ENCODE measurements around the gene TOLLIP.

Gene TOLLIP

DNA sequence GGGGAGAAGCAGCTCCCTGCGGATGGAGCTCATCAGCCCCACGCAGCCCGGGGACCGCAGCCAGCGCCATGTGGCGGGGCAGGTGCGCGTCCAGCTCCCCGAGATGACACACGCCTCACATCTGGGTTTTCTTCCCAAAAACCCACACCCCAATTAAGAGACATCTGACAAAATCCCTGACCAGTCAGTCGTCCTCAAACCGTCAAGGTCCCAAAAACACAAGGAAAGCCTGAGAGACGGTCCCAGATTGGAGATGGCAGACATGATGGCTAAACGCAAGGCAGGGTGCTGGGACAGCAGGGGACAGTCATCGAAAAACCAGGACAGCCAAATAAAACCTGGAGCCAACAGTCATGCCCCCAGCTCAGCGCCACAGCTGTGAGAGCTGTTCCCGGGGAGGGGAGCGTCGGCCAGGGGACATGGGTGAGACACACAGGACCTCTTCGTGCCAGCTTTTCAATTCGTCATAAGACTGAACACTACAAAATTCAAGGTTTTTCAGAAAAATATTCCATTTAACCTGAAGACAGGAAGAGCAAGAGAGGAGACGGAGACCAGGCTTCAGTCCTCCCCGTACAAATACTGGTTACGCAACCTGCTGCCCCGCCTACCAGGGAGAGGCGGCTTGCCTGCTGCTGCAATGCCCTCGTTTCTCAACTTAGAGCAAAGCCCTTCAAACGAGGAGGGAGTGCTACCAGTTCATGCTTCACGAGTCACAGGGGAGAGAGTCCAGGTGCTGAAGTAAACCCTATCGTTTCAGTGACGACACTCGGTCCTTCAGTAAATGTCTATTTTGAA lies 10.5 kb downstream of the TOLLIP start:
- DNase-seq (ENCODE audit: low read depth in 2 of 2): no peak

DNA sequence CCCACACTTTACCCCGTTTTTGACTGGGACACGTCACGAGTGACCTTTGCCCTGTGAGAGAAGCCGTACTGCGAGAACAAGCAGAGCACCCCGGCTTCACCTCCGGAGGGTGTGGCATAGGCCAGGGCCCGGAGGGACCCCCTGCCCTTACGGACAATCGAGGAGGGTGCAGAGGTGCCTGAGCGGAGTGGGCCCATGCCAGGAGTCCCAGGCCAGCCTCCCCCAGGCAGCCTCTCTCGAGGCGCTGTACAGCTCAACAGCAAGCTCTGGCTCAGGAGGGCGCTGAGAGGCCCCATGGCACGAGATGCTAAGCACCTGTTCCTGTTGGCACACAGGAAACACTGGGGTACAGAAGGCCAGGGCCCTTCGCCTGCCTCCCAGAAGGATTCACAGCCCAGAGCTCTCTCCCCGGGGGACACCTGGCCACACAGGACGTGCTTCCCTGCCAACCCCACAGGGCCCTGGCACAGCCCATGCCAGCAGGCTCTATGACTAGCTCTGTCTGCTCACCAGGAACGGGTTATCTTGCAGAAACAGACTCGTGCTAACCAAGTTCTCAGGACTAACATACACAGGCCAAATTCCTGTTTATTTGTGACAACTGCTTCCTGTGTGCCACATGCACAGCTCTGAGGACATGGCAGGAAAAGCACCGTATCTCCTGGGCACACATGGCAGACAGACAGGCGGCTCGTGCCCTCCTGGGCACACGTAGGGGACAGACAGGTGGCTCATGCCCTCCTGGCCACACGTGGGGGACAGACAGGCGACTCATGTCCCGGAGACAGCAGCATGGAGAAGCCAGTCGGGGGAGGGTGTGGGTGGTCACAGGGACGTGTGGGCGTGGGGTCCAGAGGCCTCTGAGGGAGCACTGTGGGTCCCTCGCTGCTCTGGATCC lies 11.6 kb downstream of the TOLLIP start:
- no peak for DNase-seq (ENCODE audit: low read depth in 2 of 2)

DNA sequence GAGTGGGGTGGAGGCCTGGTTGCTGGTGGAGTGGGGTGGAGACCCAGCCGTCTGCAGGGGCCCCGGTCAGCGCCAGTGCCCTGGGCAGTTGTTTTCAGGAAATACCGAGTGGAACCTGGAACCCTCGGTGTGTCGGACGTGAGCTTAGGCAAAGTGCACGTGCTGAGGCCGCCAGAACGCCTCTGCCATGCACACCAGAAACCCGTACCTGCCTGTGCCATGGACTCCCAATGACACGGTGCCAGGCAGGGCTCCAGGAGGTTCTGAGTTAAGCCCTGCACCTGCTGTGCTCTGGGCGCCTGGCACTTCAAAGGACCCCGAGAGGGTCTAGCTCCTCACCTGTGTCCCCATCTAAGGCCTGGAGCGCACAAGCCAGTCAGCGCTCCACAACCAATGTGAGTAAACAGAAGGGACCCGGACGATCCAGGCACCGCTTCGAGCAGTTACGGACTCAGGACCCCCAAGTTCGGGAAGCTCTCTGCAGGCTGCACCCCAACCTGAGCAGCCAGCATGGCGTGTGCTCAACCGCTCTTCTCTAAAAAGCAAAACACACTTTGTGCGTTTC lies 12.3 kb downstream of the TOLLIP start:
- DNase-seq (ENCODE audit: low read depth in 2 of 2): no peak

DNA sequence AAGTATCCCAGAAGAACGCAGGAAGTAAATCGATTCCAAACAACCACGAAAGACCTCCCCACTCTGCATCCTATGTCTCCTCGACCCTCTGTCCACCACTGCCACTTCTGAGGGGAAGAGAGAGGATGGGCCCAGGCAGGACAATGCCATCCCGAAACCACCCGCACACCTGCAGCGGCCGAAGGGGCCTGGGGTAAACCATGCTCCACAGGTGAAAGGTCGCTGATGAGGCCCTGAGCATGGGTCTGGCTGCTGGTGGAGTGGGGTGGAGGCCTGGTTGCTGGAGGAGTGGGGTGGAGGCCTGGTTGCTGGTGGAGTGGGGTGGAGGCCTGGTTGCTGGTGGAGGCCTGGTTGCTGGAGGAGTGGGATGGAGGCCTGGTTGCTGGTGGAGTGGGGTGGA lies 13.1 kb downstream of the TOLLIP start:
- no peak for DNase-seq (ENCODE audit: low read depth in 2 of 2)

DNA sequence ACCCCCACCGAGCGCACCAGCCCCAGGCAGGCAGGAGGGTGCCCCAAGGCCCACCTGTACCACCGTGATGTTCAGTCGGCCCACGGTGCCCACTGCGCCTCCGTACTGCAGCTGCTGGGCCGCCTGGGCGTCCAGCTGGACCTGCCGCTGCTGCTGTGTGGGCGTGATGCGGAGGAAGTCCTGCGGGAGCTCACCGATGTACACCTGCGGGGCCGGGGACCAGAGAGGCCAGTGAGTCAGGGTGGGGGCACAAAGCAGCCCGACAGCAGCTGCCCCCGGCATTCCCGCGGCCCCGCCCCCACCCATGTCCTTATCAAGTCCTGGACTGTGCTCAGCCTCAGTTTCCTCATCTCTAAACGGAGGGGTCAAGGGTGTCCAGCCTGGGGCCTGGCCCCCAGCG lies 13.8 kb downstream of the TOLLIP start:
- no peak for DNase-seq (ENCODE audit: low read depth in 2 of 2)

DNA sequence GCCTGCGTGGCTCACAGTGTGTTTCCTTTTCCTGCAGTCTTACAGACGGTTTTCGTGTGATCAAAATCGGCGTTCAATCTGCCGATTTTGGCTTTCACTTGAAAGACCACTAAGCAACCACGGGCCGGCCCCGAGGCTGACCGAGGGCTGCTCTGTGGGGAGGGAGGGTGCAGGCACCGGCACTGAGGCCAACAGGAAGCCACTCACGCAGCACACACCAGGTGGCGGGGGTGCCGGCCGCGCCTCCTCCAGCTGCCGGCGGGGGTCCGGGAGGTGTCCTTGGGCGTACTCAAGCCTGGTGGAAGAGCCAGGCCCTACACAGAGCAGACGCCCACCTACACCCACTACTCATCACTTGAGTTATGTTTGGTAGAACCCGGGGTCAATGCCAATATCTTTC lies 14.3 kb downstream of the TOLLIP start:
- no peak for DNase-seq (ENCODE audit: low read depth in 2 of 2)

DNA sequence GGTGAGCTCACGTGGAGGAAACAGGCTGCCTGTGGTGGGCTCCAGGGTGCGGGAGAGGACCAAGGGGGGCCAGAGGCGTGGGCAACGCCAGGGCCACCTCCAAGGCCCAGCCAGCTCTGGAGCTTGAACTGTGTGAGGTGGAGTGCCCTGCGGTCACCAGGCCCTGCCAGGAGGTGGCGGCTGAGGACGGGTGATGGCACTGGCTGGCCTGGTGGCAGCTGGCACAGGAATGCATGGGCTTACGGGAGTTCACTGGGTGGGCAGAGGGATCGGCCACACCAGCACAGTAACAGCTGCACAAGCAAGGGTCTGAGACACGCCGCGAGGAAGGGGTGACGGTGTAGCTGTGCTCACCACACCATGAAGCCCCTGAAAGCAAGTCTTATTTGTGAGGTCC lies 15.8 kb downstream of the TOLLIP start:
- DNase-seq (ENCODE audit: low read depth in 2 of 2): no peak

DNA sequence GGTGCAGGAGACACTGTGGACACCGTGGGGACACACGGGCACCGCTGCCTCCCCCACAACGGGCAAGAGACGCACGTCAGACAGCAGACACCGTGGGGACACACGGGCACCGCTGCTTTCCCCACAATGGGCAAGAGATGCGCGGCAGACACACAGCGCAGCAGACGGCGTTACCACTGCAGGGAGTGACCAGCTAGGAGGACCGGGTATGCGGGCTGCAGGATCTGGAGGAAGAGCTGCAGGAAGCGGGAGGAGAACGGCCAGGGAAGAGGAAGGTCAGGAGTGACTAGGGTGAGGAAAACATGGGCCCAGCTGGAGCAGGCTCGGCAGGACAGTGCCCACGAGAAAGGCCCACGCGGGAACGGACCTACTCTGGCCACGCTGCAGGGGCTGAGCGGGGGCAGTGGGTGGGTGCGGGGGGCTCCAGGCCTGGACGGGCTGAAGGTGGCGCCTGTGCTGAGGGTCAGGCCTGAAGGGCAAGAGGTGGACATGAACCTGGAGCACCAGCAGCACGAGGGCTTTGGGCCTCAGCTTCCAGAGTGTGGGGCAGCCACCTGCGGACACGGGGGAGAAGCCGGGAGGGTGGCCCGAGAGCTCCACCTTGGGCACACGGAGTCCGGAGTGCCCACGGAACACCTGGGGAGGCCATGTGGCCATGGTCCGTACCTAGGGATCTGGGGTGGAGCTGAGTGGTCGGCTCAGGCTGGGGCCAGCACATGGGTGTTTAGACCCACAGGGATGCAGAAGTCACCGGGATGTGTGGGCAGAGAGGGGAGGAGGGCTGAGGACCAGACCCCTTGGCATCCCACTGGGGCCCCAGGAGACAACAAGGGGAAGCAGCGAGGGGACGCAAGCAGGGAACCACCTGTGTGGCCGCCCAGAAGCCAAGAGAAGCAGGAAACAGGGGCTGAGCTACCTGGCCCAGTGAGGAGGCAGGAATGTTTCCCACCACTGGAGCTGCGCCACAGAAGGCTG lies 16.5 kb downstream of the TOLLIP start:
- DNase-seq (ENCODE audit: low read depth in 2 of 2): no peak

DNA sequence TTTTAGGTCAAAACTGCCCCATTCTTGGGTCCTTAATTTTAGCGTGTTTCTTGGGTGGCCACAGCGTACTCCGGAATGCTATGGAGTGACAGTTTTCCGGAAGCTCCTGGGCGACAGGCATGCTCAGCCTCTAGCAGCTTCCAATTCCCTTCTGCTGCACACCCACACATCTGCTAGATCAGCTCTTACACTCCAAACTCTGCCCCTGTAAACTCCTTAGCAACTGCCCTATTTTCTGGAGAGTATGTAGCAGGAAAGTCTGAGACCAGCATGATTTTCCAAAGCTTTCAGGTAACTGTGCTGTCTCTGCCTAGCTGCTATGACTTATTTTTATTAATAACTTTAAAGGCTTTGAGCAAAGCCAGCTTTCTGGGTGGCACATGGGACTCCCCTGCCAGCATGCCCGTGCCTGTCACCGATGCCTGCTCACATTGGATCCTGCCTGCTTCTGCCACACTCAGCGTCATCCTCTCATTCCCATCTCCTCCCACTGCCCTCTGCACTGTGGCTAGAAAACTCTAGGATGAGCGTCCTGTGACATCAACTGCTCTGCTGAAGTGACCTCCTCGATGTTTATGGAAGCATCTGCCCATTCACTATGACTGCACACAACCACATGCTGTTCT lies 17.3 kb downstream of the TOLLIP start:
- DNase-seq (ENCODE audit: low read depth in 2 of 2): no peak

DNA sequence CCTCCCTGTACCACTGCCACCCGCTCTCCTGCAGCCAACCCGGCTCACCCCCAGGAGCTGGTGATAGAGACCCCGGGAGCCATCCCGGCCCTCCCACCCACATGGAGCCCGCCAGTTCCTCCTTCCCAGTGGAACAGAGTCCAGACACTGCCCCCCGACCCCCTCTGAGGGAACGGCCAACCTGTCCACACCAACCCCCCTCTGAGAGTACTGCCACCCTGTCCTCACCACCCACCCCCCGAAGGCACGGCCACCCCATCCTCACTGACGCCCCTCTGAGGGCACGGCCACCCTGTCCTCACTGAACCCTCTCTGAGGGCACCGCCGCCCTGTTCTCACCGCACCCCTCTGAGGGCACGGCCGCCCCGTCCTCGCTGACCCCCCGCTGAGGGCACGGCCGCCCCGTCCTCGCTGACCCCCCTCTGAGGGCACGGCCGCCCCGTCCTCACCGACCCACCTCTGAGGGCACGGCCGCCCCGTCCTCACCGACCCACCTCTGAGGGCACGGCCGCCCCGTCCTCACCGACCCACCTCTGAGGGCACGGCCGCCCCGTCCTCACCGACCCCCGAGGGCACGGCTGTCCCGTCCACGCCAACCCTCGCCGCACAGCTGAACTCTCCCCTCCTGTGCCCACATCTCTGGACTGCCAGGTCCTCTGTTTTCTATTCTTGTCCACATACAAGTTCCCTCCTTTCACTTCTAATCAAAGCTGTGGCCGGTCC lies 18.0 kb downstream of the TOLLIP start:
- DNase-seq (ENCODE audit: low read depth in 2 of 2): no peak

DNA sequence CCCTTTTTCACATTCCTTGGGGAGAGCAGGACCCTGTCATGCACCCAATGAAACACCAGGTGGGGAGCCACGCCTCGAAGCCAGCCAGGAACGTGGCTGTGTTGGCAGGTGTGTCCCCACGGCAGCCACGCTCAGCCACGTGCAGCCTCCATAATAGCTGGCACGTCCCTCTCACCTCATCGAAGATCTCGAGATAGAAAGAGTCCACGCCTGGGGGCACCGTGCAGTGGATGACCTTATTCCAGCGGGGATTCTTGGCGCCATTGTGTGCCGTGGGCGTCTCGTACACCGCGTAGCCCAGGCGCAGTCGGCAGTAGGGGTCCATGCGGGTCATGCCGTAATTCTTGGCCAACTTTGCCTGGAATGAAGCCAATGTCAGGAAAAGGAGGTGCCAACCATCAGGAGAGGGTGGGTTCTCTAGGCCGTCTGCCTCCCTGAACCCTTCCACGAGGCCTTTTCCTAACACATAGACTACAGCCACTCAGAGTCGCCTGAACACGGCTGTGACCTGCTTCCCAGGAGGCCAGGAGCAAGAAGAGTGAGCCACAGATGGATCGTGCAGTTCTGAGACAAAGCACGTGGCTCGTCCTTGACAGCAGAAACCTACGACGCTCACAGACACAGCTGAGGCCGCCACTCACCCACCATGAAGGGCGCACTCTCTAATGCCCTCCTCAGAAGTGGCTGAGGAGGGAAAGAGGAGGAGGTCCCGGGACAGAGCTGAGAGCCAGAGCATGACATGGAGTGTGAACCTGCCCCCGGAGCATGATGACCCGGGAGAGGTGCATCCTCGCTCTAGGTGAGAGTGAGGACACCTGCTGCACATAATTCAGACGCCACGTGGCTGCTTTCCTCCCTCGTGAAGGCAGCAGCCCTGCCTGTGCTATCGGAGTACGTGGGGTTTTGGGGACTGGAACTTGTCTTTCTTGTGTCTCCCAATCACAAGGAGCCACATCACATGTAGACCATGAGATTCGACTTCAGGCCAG lies 19.1 kb downstream of the TOLLIP start:
- no peak for DNase-seq (ENCODE audit: low read depth in 2 of 2)

DNA sequence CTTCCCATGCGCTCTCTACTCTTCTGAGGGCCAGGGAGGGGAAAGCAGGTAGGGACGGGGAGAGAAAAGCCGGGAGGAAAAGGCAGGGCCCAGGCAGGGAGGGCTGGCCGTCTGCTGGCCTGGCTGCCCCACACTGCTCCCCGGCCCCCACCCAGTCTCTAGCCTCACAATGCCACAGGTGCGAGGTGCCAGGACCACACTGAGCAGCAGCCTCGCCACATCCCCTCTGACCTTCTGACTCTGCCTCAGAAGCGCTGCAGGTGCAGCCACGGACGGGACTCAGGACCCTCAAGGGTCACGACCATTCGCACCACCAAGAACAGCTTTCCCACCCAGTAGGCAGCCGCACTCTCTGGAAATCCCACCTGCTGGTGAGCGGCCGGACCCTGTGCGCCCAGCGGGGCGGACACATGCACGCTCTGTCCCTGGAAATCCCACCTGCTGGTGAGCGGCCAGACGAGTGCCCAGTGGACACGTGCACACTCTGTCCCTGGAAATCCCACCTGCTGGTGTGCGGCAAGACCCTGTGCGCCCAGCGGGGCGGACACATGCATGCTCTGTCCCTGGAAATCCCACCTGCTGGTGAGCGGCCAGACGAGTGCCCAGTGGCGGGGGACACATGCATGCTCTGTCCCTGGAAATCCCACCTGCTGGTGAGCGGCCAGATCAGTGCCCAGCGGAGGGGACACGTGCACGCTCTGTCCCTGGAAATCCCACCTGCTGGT lies 20.1 kb downstream of the TOLLIP start:
- no peak for DNase-seq (ENCODE audit: low read depth in 2 of 2)

DNA sequence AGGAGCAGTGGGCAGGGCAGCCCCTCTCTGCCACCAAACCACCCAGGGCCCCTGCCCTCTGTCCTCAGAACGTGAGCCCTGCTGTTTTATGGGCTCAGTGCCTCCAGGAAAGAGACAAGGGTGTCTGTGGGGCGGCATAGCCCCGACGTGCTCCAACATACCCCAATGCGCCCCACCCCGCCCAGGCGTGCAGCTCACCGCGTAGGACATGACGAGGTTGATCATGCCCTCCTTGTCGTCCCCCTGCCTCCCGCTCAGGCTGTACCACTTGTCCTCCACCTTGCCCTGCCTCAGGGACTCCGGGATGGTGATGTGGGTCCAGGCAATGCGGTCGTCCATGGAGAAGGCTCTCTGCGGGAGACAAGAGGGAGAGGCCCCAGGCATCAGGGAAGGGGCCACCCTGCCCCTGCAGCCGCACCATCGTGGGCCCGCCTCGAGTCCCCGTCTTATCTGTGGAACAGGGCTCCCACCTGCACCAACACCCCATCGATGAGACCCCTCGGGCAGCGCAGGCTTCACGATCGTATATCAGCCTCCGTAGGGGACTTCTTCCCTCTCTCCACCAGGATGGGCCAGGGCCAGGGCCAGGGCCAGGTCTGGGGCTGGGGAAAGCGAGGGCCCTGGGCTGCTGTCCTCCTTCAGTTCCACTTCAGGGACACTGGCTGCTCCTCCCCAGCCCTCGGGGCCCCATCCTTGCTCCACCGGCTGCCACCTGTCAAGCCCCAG lies 20.8 kb downstream of the TOLLIP start:
- DNase-seq (ENCODE audit: low read depth in 2 of 2): no peak

DNA sequence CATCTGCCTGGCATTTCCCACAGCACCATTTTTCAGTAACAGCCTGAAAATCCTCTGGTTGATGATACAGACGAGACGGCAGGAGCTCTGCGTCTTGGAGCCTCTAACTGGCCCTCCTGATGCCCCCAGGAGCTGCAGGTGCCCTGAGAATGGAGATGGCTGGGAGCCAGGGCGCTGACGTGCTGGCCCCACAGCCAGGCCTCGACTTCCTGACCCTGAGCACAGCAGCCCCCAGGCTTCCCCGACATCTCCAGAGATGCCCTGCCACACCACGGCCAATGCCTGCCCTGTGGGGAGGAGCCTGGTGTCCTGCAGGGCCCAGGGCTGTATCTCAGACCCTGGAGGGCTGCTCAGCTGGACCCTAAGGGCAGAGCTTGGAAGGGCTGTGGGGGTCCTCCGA lies 21.5 kb downstream of the TOLLIP start:
- DNase-seq (ENCODE audit: low read depth in 2 of 2): no peak

DNA sequence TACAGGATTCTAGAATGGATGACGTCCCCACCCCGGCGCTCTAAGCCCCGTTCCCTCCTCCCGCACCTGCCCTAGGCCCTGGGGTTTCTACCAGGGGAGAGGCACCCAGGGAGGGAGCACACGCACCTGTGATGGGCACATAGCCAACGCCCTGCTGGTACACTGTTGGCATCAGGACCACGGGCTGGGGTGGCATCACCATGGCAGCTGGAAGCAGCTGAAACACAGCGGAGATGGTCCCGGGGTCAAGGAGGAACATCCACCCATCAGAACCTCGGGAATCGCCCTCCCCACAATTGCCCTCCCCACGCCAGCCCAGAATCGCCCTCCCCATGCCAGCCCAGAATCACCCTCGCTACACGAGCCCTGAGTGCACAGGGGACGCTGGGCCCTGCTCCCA lies 23.6 kb downstream of the TOLLIP start:
- DNase-seq (ENCODE audit: low read depth in 2 of 2): no peak

DNA sequence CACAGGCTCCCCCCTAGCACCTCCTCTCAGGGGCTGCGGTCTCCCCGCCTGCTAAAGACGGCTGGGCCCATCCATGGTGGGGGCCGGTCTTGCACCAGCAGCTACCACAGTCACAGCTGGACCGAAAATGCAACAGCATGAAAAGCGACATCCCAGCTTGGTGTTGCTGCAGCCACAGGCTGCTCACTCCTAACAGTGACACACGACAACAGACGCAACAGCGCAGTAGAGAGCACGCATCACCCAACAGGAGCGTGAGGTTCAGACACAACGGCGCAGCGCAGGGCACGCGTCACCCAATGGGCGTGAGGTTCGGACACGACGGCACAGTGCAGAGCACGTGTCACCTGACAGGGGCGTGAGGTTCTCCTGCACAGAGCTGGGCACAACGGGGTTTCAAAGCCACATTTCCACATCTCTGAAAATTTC lies 24.1 kb downstream of the TOLLIP start:
- DNase-seq (ENCODE audit: low read depth in 2 of 2): no peak

DNA sequence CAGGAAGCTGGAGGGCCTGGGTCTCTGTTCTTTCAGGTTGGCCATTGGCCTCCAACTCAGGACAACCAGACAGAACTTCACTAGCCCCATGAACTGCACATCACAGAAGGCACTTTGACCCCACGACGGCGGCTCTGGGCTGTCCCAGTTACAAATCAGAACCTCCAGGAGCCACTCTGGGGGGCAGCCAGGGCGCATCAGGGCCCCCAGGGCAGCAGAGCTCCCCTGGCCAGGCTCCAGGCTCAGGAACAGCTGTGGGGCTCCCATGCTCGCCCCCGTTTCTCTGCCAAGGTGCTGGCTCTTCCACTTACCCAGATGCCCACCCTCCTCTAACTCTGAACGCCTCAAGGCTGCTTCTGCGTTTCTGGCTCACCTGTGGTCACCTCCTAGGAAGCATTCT lies 25.5 kb downstream of the TOLLIP start:
- no peak for DNase-seq (ENCODE audit: low read depth in 2 of 2)

DNA sequence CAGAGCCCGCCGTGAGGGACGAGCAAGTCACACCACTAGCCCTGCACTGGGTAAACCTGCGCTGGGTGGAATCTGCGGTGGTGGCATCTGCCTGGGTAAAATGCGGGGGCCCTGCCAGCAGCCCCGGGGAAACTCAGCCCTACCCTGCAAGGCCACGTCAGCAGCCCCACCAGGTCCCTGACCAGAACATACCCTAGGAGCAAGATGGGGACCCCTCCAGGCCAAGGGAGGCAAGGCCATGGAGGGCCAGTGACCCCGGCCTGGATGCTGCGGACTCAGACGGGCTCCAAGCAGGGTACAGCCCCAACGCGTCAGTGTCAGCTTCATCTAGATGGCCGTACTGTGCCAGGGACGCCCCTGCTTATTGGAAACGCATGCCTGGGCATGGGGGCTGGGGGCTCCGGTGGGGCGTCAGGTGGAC lies 26.3 kb downstream of the TOLLIP start:
- no peak for DNase-seq (ENCODE audit: low read depth in 2 of 2)
